ENCODE measurements around the gene CEP135. TPM values are rescaled to one million over a fixed set of nuclear protein-coding genes. Genes with fewer than 3 reads are reported as not detected.

Gene CEP135
- total RNA-seq, 1 donor from 2014 or later, result 14.8 TPM

DNA sequence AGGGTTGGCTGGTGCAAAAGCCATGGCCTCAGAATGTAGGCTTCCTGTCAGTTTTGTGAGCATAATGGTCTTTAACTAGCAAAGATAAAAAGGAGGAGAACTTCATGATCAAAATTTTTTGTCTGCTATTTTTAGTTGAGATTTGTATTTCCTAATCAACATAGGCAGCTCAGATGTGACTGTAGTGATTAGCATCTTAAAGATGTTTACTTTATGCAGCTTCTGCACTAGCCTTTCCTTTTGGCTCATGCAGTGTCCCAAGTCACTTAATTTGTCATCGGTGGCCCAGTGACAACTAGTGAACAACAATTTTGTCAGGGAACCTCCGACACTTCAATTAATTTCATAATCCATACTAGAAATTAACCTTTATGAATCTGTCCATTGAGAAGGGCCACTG, 109.8 kb downstream of the CEP135 start:
- Mint-ChIP-seq H3K4me3 (ENCODE audit: unreplicated experiment) (no peak overlapping the region), H3K9me3 (ENCODE audit: unreplicated experiment) (no peaks in the 10 kb centered on the region), H3K36me3 (ENCODE audit: low read depth, unreplicated experiment) (peaks cover 7% of the 10 kb centered on the region), H3K4me1 (ENCODE audit: unreplicated experiment) (peaks cover 14% of the 10 kb centered on the region), H3K27me3 (ENCODE audit: unreplicated experiment) (peaks cover 3% of the 10 kb centered on the region), H3K27ac (ENCODE audit: unreplicated experiment) (no peak overlapping the region)
- no peak for DNase-seq (ENCODE audit: low spot score)
- TF ChIP-seq CTCF (IDR thresholded peaks at IDR 0.05; ENCODE audit: unreplicated experiment), result no peak

DNA sequence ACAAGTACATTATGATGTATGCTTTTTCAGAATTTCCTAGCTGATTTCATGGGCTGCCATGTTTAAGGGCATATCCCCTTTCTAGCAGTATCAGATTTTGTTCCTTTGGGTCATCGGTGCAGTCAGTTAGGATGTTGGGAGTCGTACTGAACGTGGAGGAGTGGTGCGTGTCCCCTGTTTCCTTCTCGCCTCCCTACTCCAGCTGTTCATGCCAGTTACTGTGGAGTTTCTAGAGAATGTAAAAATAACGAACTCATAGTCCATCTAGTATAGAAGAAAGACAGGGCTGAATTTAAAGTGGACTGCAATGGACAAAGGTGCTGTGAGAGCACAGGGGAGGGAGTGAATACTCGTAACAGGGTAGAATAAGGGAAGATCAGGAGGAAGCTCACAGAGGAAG, 111.3 kb downstream of the CEP135 start:
- peaks cover 3% of the 10 kb centered on the region for H3K27me3 Mint-ChIP-seq (ENCODE audit: unreplicated experiment)
- peaks cover 11% of the 10 kb centered on the region for H3K4me1 Mint-ChIP-seq (ENCODE audit: unreplicated experiment)
- TF ChIP-seq CTCF (IDR thresholded peaks at IDR 0.05; ENCODE audit: unreplicated experiment), result no peak
- no peaks in the 10 kb centered on the region for H3K9me3 Mint-ChIP-seq (ENCODE audit: unreplicated experiment)
- no peak overlapping the region for H3K27ac Mint-ChIP-seq (ENCODE audit: unreplicated experiment)
- no peak for DNase-seq (ENCODE audit: low spot score)
- H3K36me3 Mint-ChIP-seq (ENCODE audit: low read depth, unreplicated experiment), result peaks cover 7% of the 10 kb centered on the region
- H3K4me3 Mint-ChIP-seq (ENCODE audit: unreplicated experiment), result peak overlapping the region; percentile 16

DNA sequence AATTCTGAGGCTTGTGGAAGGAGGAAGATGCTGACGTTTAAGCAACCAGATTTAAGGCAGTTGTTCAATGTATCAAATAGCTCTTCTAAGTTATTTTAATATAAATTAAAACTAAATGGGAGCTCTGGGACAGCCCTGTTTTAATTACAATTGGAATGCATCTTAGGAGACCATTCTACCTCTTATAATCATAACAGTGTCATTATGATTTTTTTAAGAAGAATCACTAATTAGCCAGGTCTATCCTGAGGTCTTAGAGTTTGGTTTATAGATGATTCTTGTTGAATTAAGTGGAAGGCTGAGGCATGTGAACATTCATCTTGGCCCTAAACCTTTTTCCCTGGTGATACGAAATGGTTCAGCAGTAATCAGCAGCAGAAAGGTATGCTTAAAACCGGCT, 113.4 kb downstream of the CEP135 start:
- Mint-ChIP-seq H3K9me3 (ENCODE audit: unreplicated experiment) (no peaks in the 10 kb centered on the region), H3K27ac (ENCODE audit: unreplicated experiment) (no peak overlapping the region)
- TF ChIP-seq CTCF (IDR thresholded peaks at IDR 0.05; ENCODE audit: unreplicated experiment), result no peak

GRCh38 chr4:56062526-56063145, 113.9 kb downstream of the CEP135 start:
- Mint-ChIP-seq H3K27me3 (ENCODE audit: unreplicated experiment) (peaks cover 3% of the 10 kb centered on the region), H3K4me1 (ENCODE audit: unreplicated experiment) (peaks cover 11% of the 10 kb centered on the region), H3K4me3 (ENCODE audit: unreplicated experiment) (no peak overlapping the region), H3K9me3 (ENCODE audit: unreplicated experiment) (no peaks in the 10 kb centered on the region), H3K27ac (ENCODE audit: unreplicated experiment) (no peak overlapping the region), H3K36me3 (ENCODE audit: low read depth, unreplicated experiment) (peaks cover 7% of the 10 kb centered on the region)
- no peak for TF ChIP-seq CTCF (IDR thresholded peaks at IDR 0.05; ENCODE audit: unreplicated experiment)
- no peak for DNase-seq (ENCODE audit: low spot score)

More for the DNA sequence above, 113.4 kb downstream of the CEP135 start:
- DNase-seq (ENCODE audit: low spot score), result no peak
- Mint-ChIP-seq H3K27me3 (ENCODE audit: unreplicated experiment) (peaks cover 3% of the 10 kb centered on the region), H3K4me1 (ENCODE audit: unreplicated experiment) (peaks cover 11% of the 10 kb centered on the region), H3K4me3 (ENCODE audit: unreplicated experiment) (no peak overlapping the region), H3K36me3 (ENCODE audit: low read depth, unreplicated experiment) (peaks cover 7% of the 10 kb centered on the region)

DNA sequence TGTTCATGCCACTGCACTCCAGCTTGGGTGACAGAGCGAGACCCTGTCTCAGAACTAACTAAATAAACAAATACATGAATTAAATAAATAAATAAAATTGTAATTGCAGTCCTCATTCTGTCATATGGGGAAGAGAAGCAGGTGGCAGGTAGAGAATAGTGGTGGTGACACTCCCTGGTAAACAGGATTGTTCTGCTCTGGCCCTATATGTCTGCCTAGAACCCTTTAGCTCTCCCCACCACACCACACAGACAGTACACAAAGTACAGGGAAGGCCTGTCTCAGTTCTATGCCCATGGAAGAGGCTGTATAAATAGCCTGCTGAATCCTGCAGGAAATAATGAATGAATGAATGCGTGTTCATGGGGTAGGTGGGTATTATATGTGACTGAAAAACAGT, 117.7 kb downstream of the CEP135 start:
- Mint-ChIP-seq H3K4me3 (ENCODE audit: unreplicated experiment) (no peak overlapping the region), H3K9me3 (ENCODE audit: unreplicated experiment) (no peaks in the 10 kb centered on the region), H3K27me3 (ENCODE audit: unreplicated experiment) (peaks cover 3% of the 10 kb centered on the region), H3K27ac (ENCODE audit: unreplicated experiment) (no peak overlapping the region), H3K4me1 (ENCODE audit: unreplicated experiment) (peaks cover 4% of the 10 kb centered on the region), H3K36me3 (ENCODE audit: low read depth, unreplicated experiment) (peaks cover 23% of the 10 kb centered on the region)
- DNase-seq (ENCODE audit: low spot score), result no peak
- TF ChIP-seq CTCF (IDR thresholded peaks at IDR 0.05; ENCODE audit: unreplicated experiment), result no peak

All from endothelial cell (in vitro differentiated cells).